HS-5 (cell line): Measurements from ENCODE around the gene KRT6C.
A peak's percentile ranks its signal among the peaks of the same experiment; 100 is the strongest.
"Not testable (repeated sequence)": the region's sequence is repeated elsewhere in the genome, so short reads cannot be mapped to it uniquely, and the experiment has no call there.

Experiments
- DNase-seq: peaks from one replicate; pipeline ENCODE4 v3.0.0-alpha.2; 2012; ENCODE audit warnings: low read depth

The KRT6C gene

DNA sequence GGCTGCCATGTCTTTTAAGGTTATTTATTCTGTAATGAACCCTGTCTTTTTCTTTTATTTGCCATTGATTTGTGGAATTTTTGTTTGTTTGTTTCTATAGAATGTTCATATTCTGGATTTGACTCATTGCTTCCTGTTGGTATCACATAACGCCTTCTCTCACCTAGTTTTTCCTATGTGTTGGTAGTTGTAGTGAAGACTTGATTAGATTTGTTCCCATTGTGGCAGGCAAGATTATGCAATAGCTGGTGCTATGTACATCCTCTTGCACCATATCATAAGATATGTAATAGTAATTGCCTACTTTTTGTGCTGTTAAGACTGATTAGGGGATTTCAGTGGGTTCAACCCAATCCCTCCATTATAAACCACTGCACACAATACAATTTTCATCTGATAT lies 17.8 kb downstream of the KRT6C start:
- DNase-seq, result no peak

GRCh38 chr12:52454411-52455201 lies 19.0 kb downstream of the KRT6C start:
- DNase-seq, result no peak

GRCh38 chr12:52452101-52452500 lies 21.5 kb downstream of the KRT6C start, which contains the start of gene KRT6B:
Gene KRT6B, minus strand, starts transcription at chr12:52452146. Its CDS starts 68 bp downstream, at chr12:52452078.
- no peak for DNase-seq

- no peak for DNase-seq
Observed at GRCh38 chr12:52448228-52448627, 25.4 kb downstream of the KRT6C start.

DNA sequence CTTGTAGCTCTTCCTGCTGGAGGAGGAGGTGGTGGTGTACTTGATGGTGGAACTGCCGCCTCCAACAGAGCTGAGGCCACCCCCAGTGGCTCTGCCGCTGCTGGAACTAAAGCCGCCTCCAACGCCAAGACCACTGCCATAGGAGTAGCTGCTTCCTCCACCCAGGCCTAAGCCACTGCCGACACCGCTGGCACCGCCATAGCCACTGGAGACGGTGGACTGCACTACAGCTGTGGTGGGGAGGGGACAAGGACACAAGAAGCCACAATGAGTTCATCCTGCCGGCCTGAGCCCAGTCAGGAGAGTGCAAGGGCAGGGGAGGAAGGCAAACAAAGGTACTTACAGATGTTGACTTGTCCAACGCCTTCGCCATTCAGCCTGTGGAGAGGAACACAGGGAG lies 26.4 kb downstream of the KRT6C start:
- not testable (repeated sequence) for DNase-seq

DNA sequence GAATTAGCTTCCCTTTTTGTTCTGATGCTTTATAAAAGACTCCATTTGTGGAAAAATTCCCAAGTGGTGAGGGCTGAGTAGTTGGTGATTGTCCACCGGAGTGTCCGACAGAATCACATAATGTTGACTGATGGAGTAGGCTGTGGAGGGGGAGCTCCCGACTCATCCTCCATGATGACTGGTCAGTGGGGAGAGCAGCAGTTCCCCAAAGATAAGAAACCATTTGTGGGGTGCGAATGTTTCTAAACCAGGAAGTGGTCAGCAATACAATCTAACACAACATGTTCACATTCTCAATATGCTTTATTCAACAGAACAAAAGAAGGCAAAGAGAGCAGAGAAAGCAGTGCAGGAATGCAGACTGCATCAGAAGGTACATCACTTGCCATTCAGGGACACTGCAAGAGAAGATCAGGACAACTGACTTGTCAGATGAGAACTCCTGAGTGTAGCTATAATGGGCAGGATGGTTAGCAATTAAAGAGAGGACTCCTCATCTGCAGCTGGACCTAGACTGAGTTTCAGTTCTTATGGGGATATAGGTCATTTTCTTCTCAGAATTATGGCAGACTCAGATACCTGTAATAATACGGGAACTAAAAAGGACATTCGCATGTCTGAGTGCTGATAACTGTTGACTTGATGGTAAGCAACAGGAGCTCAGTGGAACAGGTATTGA lies 27.1 kb downstream of the KRT6C start:
- DNase-seq, result no peak

GRCh38 chr12:52445876-52446275 lies 27.7 kb downstream of the KRT6C start:
- no peak for DNase-seq

GRCh38 chr12:52444647-52445595 lies 28.7 kb downstream of the KRT6C start:
- no peak for DNase-seq

GRCh38 chr12:52443966-52444365 lies 29.6 kb downstream of the KRT6C start:
- no peak for DNase-seq

DNA sequence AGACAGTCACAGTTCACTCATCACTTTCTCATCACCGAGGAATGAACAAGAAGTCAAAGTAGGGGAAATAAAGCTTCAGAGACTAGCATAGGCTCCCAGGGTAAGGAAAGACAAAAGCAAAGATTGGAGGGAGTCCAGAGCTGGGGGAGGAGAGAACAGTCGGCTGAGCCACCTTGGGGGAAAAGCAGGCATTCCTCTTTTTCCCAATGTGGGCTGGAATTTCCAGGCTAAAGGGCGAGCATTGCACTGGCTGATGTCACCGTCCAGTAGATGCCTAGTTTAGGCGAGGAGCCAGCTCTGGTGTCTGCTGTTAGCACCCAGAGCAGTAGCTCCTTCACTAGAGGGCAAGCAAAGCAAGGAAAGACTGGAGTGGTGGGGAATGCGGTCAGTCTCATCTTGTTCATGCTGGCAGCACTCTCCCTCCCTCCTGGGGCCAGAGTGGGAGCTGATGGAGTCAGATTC lies 31.0 kb downstream of the KRT6C start:
- DNase-seq, result peak; percentile 88

DNA sequence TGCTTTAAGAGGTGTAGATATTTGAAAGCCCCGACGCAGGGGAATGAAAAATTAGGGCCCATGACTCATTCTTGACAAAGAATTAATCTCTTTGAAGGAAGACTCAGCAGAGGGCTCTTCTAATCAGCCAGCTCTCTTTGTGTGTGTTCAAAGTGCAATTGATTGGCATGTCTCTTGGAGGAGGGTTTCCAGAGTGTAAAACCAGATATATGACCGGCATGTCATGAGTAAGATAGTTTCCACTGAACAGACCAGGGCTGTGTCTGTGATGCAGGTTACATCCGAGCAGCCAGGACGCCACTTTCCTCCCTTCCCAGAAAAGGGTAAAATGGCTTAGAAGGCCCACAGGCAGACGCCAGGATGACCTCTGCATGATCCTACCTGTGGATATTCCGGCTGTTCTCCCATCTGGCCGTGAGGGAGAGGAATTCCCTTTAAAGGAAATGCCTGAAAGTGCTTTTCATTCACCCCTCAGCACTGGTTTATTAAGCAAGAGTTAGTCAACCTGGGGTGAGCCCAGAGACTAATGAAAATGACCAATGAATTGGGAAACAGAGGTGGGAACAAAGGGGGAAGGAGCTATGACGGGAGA lies 32.2 kb downstream of the KRT6C start:
- no peak for DNase-seq

DNA sequence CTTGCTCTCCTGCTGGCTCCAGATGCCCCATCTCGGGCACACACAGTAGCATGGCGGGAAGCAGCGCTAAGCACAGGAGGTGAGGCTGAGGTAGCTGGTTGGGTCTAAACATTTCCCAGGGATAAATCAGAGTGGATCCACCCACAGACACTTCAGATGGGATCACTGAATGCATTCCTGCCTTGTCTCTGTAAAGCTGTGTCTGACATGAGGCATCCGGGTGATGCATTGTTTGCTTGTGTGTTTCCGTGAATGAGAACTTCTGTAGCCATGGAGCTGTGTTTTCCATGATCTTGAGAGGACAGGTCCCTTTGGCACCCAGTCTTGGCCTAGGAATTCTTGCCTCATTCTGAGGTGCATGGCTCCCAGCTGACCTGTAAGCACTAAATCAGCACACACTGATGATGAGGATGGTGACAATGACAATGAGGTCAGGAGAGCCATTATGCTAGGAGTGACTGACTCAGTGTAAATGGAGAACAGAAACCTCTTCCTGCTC lies 32.7 kb downstream of the KRT6C start:
- DNase-seq, result no peak

DNA sequence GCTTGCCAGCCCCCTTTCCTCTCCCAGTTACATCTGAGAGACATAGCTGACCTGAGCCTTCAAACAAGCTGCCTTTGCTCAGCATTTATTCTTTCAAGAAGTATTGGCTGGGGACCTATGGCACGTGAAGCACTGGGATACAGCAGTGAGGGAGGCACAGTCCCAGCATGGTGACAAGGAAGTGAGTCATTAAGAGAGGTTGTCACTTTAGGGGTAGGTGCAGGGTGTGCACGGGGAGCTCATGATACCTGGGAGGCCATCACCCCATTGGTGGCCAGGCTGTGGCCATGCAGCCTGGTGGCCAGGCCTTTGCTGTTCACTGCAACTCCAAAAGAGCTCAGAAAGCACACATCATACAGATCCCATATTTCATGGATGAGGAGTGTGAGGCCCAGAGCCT lies 33.8 kb downstream of the KRT6C start:
- DNase-seq, result no peak

DNA sequence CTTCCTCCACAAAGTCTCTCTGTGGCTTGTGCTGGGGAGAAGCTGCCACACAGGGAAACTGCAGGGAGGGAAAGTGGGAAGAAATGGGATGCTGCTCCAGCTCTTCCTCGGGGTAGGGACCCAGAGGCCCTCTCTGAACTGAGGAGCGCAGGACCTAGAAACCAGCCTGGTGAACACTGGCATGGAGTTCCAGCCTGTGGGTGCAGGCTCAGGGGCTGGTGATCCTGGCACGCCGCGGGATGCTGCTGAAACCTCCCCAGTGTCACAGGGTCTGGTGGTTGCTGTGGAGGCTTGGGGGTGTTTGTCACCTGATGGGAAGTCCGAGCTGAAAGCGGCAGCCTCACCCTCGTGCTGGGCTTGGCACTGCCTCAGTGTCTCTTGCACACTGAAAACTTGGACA lies 34.2 kb downstream of the KRT6C start:
- no peak for DNase-seq

DNA sequence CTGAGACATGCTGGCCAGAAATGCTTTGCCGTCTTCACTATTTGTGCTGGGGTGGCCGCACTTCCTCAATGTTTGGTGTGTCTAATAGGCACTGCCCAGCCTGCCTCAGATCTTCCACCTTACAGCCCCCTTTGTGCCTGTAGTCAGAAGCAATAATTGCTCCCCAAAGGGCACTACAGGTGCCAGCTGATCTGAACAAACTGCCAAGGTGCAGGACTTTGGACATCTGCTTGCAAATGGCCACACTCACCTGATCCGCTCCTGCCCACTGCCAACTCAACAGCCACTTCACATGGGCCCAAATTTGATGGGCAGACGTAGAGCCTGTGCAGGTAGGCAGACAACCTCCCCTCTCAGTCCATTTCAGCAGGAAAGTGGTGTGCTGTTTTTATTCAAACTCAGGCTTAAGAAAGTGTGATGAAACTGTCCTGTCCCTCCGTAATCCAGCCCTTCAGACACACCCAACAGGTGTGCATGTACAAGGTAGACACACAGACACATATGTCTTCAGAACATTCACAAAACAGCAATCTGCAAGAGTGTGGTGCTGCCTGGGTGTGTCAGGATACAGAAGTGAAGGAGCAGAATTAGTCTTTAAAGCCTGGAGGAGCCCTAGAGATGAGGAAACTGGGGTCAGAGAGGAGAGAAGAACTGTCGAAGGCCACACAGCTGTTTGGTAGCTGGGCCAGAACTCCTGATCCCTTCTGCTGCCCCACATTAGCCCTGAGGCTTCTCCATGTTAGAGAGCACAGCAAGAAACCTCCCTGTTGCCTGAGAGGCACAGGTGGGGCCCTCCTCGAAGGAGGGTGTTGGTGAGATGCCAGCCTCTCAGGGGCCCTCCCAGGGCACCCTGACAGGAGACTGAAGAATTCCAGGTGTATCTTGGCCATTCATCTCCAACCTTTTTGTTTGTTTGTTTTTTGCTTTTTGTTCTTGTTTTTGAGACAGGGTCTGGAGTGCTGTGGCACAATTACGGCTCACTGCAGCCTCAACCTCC lies 35.0 kb downstream of the KRT6C start:
- no peak for DNase-seq

DNA sequence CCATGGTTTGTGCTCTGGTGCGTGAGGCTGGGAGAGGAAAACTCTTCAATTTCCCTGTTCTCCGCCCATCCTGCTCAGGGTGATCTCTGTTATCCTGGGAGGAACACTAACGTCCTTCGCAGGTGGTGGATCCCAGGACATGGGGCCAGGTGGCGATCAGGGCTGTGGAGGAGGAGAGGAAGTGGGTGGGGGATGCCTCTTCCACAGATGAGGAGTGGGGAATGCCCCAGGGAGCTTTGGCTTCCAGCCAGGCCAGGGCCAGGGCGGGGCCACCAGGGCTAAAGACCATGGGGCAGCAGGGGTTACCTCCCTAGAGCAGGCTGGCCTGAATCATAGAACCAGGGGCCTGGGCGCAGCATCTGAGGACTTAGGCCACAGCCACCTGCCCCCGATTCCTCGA lies 36.1 kb downstream of the KRT6C start:
- no peak for DNase-seq

GRCh38 chr12:52436828-52437474 lies 36.7 kb downstream of the KRT6C start:
- DNase-seq, result no peak

GRCh38 chr12:52436000-52436827 lies 37.4 kb downstream of the KRT6C start:
- DNase-seq, result no peak

GRCh38 chr12:52435659-52435999 lies 38.0 kb downstream of the KRT6C start:
- DNase-seq, result no peak
